ENCODE data around the gene SLC17A9.
"Not testable (repeated sequence)": the region's sequence is repeated elsewhere in the genome, so short reads cannot be mapped to it uniquely, and the experiment has no call there.

The SLC17A9 gene

GRCh38 chr20:62957136-62958117, 4.9 kb downstream of the SLC17A9 start:
- no peak for DNase-seq (ENCODE audit: low spot score)

- DNase-seq (ENCODE audit: low spot score), result no peak
These were observed 6.0 kb downstream of the SLC17A9 start for GRCh38 chr20:62958388-62959100.

GRCh38 chr20:62959101-62959971, 6.8 kb downstream of the SLC17A9 start:
- DNase-seq (ENCODE audit: low spot score), result no peak

- no peak for DNase-seq (ENCODE audit: low spot score)
These were observed 7.5 kb downstream of the SLC17A9 start for GRCh38 chr20:62959998-62960436.

- DNase-seq (ENCODE audit: low spot score), result not testable (repeated sequence)
These were observed 8.2 kb downstream of the SLC17A9 start for GRCh38 chr20:62960446-62961309.

GRCh38 chr20:62961310-62961783, 8.8 kb downstream of the SLC17A9 start:
- no peak for DNase-seq (ENCODE audit: low spot score)

- no peak for DNase-seq (ENCODE audit: low spot score)
These were observed 9.3 kb downstream of the SLC17A9 start for GRCh38 chr20:62961799-62962198.

GRCh38 chr20:62962221-62962879, 9.8 kb downstream of the SLC17A9 start:
- DNase-seq (ENCODE audit: low spot score), result no peak

- no peak for DNase-seq (ENCODE audit: low spot score)
These were observed 10.5 kb downstream of the SLC17A9 start for GRCh38 chr20:62962891-62963613.

- no peak for DNase-seq (ENCODE audit: low spot score)
These were observed 11.3 kb downstream of the SLC17A9 start for GRCh38 chr20:62963614-62964397.

GRCh38 chr20:62964700-62965099, 12.2 kb downstream of the SLC17A9 start:
- DNase-seq (ENCODE audit: low spot score), result no peak

GRCh38 chr20:62965363-62965771, 12.9 kb downstream of the SLC17A9 start:
- DNase-seq (ENCODE audit: low spot score), result no peak

GRCh38 chr20:62966212-62967148, 14.0 kb downstream of the SLC17A9 start:
- no peak for DNase-seq (ENCODE audit: low spot score)

- no peak for DNase-seq (ENCODE audit: low spot score)
These were observed 14.6 kb downstream of the SLC17A9 start for GRCh38 chr20:62967149-62967501.

GRCh38 chr20:62967628-62968351, 15.3 kb downstream of the SLC17A9 start:
- DNase-seq (ENCODE audit: low spot score), result no peak

- no peak for DNase-seq (ENCODE audit: low spot score)
These were observed 16.1 kb downstream of the SLC17A9 start for GRCh38 chr20:62968378-62969178.

All from activated CD4-positive, alpha-beta T cell treated with anti-CD3 and anti-CD28 coated beads, Interleukin-2, Interleukin-4, amounts not matched to agents 100 ng/mL and 50 ng/mL, durations not matched to agents 16 hours and 8 hours (primary cell).